Lower leg skin (tissue), 3 donors: ENCODE data around the gene SNX5.

ENCODE experiments used
- POLR2A ChIP-seq, 2 donors: fragments of 450-650 bp; IDR thresholded peaks; one replicate each; pipeline ENCODE4 v1.6.1; 2016 to 2017; ENCODE audit warnings: antibody characterized with exemption in 2 of 2, mild to moderate bottlenecking in 1 of 2, moderate library complexity in 1 of 2
- TF ChIP-seq, protein P1 (sequence below), 3 donors: fragments of 450-650 bp; IDR thresholded peaks; one replicate each; pipeline ENCODE4 v1.5.1; 2016; ENCODE audit warnings: antibody characterized with exemption in 3 of 3, mild to moderate bottlenecking in 3 of 3, moderate library complexity in 2 of 3

DNA sequence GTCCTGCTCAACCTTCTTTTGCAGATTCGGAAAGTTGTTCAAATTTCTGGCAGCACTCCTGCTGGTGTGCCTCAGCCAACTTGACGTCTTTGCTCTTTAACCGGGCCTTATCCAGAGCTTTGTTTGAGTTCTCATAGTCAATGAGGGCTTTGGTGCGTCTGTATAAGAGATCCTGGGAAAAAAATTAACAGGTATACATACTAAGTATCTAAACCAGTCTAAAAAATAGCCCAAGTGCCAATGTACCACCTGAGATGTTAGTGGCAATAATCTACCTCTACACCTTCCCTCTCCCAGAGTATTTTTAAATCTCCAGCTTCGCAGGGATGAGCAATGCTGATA, 21.1 kb downstream of the SNX5 start:
- TF ChIP-seq, protein P1, sequence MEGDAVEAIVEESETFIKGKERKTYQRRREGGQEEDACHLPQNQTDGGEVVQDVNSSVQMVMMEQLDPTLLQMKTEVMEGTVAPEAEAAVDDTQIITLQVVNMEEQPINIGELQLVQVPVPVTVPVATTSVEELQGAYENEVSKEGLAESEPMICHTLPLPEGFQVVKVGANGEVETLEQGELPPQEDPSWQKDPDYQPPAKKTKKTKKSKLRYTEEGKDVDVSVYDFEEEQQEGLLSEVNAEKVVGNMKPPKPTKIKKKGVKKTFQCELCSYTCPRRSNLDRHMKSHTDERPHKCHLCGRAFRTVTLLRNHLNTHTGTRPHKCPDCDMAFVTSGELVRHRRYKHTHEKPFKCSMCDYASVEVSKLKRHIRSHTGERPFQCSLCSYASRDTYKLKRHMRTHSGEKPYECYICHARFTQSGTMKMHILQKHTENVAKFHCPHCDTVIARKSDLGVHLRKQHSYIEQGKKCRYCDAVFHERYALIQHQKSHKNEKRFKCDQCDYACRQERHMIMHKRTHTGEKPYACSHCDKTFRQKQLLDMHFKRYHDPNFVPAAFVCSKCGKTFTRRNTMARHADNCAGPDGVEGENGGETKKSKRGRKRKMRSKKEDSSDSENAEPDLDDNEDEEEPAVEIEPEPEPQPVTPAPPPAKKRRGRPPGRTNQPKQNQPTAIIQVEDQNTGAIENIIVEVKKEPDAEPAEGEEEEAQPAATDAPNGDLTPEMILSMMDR (IDR thresholded peaks at IDR 0.05) = no peak
- TF ChIP-seq POLR2A (IDR thresholded peaks at IDR 0.05) = no peak
